HG02588 (cell line): ENCODE data around the gene IDI2.
A peak's percentile ranks its signal among the peaks of the same experiment; 100 is the strongest.
"Not testable (repeated sequence)": the region's sequence is repeated elsewhere in the genome, so short reads cannot be mapped to it uniquely, and the experiment has no call there.

Source experiments
- ATAC-seq: cut with Tn5 transposase; IDR thresholded peaks from one replicate; pipeline ENCODE4 v1.9.1; 2021; ENCODE audit warnings: mild to moderate bottlenecking, moderate library complexity; ENCODE audit not compliant: unreplicated experiment

IDI2 gene

GRCh38 chr10:1009947-1010346 lies 15.7 kb downstream of the IDI2 start:
- ATAC-seq = not testable (repeated sequence)

GRCh38 chr10:1009071-1009494 lies 16.6 kb downstream of the IDI2 start:
- ATAC-seq = no peak

- ATAC-seq = no peak
Observed at GRCh38 chr10:1007583-1007982, 18.1 kb downstream of the IDI2 start.

GRCh38 chr10:1006573-1006972 lies 19.1 kb downstream of the IDI2 start:
- no peak for ATAC-seq

- no peak for ATAC-seq
Observed at GRCh38 chr10:1003884-1004670, 21.6 kb downstream of the IDI2 start.

- no peak for ATAC-seq
Observed at GRCh38 chr10:1002425-1003006, 23.1 kb downstream of the IDI2 start.

GRCh38 chr10:997266-998022 lies 28.2 kb downstream of the IDI2 start:
- no peak for ATAC-seq

GRCh38 chr10:996031-996430 lies 29.6 kb downstream of the IDI2 start:
- no peak for ATAC-seq

- ATAC-seq = no peak
Observed at GRCh38 chr10:995559-995926, 30.1 kb downstream of the IDI2 start.

GRCh38 chr10:994836-995558 lies 30.7 kb downstream of the IDI2 start:
- ATAC-seq = no peak

- peak; percentile 5 for ATAC-seq
Observed at GRCh38 chr10:992871-993270, 32.8 kb downstream of the IDI2 start.

- peak; percentile 34 for ATAC-seq
Observed at GRCh38 chr10:992467-992866, 33.2 kb downstream of the IDI2 start.

GRCh38 chr10:990808-991207 lies 34.9 kb downstream of the IDI2 start:
- ATAC-seq = no peak

GRCh38 chr10:988667-989545 lies 36.8 kb downstream of the IDI2 start:
- no peak for ATAC-seq

GRCh38 chr10:987870-988666 lies 37.6 kb downstream of the IDI2 start, which contains the start of gene GTPBP4:
Gene GTPBP4 (plus strand): TSS chr10:988434. CDS start chr10:988480, 46 bp downstream.
- ATAC-seq = peak; percentile 93

- no peak for ATAC-seq
Observed at GRCh38 chr10:987620-987869, 38.1 kb downstream of the IDI2 start.

GRCh38 chr10:986881-987619 lies 38.6 kb downstream of the IDI2 start:
- no peak for ATAC-seq

GRCh38 chr10:986137-986825 lies 39.4 kb downstream of the IDI2 start:
- no peak for ATAC-seq
